GM12878 (cell line): Measurements from ENCODE around the gene CD200R1L.

Experiments used
- EZH2 ChIP-seq: IDR thresholded peaks from 2 replicates; pipeline ENCODE4 v1.6.1; 2012; ENCODE audit warnings: low read depth, mild to moderate bottlenecking, control low read depth, inconsistent platforms, low read length, borderline replicate concordance; ENCODE audit not compliant: control insufficient read depth
- HCFC1 ChIP-seq: fragments of 150-350 bp; IDR thresholded peaks from 2 replicates; pipeline ENCODE4 v1.6.1; 2014; ENCODE audit warnings: low read length
- POLR2AphosphoS5 ChIP-seq: IDR thresholded peaks from 2 replicates; pipeline ENCODE4 v1.6.1; 2011; ENCODE audit warnings: mild to moderate bottlenecking, low read length, inconsistent platforms
- RAD21 ChIP-seq: IDR thresholded peaks from 2 replicates; pipeline ENCODE4 v1.6.1; 2011; ENCODE audit warnings: mild to moderate bottlenecking, low read depth, low read length, moderate library complexity; ENCODE audit not compliant: insufficient read depth
- RAD51 ChIP-seq: fragments of 450-650 bp; IDR thresholded peaks from 2 replicates; pipeline ENCODE4 v1.6.1; 2016; ENCODE audit warnings: moderate library complexity, mild to moderate bottlenecking, inconsistent platforms
- TCF12 ChIP-seq: IDR thresholded peaks from 2 replicates; pipeline ENCODE4 v1.6.1; 2011; ENCODE audit warnings: low read depth, mild to moderate bottlenecking, low read length
- TF ChIP-seq, protein P1 (sequence below): fragments of 450-650 bp; IDR thresholded peaks from 2 replicates; pipeline ENCODE4 v1.6.1; 2017; ENCODE audit warnings: mild to moderate bottlenecking, moderate library complexity
- TF ChIP-seq, protein P2 (sequence below), 3 experiments: IDR thresholded peaks in 2 of 3; conservative IDR thresholded peaks in 1 of 3; 2 replicates each; pipeline ENCODE4 v1.5.1; 2011; ENCODE audit warnings: low read depth in 3 of 3, low read length in 3 of 3, mild to moderate bottlenecking in 3 of 3, control low read depth in 2 of 3, moderate library complexity in 2 of 3, inconsistent platforms in 1 of 3, mixed read lengths in 1 of 3; ENCODE audit not compliant: control insufficient read depth in 2 of 3, insufficient read depth in 1 of 3; ENCODE audit errors: extremely low read depth in 1 of 3
- TF ChIP-seq, protein P3 (sequence below): IDR thresholded peaks from 2 replicates; pipeline ENCODE4 v1.6.1; 2012; ENCODE audit warnings: low read depth, low read length, improper control_type of control experiment
- TF ChIP-seq, protein P4 (sequence below): fragments of 450-650 bp; IDR thresholded peaks from 2 replicates; pipeline ENCODE4 v1.6.1; 2018; ENCODE audit warnings: mild to moderate bottlenecking, low read depth, moderate library complexity; ENCODE audit not compliant: partially characterized antibody
- TF ChIP-seq, protein P5 (sequence below): fragments of 150-350 bp; IDR thresholded peaks from 2 replicates; pipeline ENCODE4 v1.6.1; 2016; ENCODE audit warnings: low read depth, low read length

DNA sequence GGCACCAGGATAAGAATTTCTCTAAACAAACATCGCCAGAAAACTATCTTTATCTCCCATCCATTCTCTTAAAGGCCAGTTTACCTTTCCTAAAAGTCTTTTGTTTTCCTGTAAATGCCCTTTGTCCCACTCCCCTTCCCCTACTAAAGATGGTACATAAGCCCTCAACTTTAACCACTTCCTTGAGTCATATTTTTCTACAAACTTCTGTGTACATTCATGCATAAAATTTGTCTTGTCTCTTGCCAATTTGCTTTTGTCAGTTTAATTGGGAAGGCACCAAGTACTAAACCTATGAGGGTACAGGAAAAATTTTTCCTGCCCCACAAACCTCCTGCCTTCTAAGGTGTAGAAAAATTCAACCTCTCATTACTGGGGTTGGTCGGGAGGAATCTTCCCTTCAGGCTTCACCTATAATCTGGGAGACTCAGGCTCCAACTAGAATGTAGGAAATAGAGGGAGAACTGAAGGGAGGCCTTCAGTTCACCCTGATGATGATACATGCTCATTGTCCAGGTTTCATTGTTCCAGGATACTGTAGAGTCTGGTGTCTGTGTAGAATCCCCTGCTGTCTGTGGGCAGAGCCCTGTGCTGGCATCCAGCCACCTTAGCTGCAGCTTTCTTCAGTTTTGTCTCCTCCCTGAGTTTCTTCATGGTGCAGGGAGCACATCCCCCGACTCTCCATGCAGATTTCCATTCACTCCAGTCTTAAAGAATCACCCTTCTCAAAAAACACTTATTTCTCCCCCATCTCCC lies 53.2 kb downstream of the CD200R1L start:
- TF ChIP-seq, protein P1, sequence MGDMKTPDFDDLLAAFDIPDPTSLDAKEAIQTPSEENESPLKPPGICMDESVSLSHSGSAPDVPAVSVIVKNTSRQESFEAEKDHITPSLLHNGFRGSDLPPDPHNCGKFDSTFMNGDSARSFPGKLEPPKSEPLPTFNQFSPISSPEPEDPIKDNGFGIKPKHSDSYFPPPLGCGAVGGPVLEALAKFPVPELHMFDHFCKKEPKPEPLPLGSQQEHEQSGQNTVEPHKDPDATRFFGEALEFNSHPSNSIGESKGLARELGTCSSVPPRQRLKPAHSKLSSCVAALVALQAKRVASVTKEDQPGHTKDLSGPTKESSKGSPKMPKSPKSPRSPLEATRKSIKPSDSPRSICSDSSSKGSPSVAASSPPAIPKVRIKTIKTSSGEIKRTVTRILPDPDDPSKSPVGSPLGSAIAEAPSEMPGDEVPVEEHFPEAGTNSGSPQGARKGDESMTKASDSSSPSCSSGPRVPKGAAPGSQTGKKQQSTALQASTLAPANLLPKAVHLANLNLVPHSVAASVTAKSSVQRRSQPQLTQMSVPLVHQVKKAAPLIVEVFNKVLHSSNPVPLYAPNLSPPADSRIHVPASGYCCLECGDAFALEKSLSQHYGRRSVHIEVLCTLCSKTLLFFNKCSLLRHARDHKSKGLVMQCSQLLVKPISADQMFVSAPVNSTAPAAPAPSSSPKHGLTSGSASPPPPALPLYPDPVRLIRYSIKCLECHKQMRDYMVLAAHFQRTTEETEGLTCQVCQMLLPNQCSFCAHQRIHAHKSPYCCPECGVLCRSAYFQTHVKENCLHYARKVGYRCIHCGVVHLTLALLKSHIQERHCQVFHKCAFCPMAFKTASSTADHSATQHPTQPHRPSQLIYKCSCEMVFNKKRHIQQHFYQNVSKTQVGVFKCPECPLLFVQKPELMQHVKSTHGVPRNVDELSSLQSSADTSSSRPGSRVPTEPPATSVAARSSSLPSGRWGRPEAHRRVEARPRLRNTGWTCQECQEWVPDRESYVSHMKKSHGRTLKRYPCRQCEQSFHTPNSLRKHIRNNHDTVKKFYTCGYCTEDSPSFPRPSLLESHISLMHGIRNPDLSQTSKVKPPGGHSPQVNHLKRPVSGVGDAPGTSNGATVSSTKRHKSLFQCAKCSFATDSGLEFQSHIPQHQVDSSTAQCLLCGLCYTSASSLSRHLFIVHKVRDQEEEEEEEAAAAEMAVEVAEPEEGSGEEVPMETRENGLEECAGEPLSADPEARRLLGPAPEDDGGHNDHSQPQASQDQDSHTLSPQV: no peak
- TF ChIP-seq EZH2 (no peak), TCF12 (no peak), RAD21 (no peak), RAD51 (no peak), HCFC1 (no peak), POLR2AphosphoS5 (no peak)
- TF ChIP-seq, protein P2, sequence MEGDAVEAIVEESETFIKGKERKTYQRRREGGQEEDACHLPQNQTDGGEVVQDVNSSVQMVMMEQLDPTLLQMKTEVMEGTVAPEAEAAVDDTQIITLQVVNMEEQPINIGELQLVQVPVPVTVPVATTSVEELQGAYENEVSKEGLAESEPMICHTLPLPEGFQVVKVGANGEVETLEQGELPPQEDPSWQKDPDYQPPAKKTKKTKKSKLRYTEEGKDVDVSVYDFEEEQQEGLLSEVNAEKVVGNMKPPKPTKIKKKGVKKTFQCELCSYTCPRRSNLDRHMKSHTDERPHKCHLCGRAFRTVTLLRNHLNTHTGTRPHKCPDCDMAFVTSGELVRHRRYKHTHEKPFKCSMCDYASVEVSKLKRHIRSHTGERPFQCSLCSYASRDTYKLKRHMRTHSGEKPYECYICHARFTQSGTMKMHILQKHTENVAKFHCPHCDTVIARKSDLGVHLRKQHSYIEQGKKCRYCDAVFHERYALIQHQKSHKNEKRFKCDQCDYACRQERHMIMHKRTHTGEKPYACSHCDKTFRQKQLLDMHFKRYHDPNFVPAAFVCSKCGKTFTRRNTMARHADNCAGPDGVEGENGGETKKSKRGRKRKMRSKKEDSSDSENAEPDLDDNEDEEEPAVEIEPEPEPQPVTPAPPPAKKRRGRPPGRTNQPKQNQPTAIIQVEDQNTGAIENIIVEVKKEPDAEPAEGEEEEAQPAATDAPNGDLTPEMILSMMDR (IDR thresholded peaks at IDR 0.05 in 2 of 3, conservative IDR thresholded peaks at IDR 0.05 in 1 of 3; ENCODE audit: control insufficient read depth in 2 of 3, extremely low read depth in 1 of 3, insufficient read depth in 1 of 3, low read depth in 3 of 3, low read length in 3 of 3): no peak
- TF ChIP-seq, protein P3, sequence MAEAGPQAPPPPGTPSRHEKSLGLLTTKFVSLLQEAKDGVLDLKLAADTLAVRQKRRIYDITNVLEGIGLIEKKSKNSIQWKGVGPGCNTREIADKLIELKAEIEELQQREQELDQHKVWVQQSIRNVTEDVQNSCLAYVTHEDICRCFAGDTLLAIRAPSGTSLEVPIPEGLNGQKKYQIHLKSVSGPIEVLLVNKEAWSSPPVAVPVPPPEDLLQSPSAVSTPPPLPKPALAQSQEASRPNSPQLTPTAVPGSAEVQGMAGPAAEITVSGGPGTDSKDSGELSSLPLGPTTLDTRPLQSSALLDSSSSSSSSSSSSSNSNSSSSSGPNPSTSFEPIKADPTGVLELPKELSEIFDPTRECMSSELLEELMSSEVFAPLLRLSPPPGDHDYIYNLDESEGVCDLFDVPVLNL: no peak
- TF ChIP-seq, protein P4, sequence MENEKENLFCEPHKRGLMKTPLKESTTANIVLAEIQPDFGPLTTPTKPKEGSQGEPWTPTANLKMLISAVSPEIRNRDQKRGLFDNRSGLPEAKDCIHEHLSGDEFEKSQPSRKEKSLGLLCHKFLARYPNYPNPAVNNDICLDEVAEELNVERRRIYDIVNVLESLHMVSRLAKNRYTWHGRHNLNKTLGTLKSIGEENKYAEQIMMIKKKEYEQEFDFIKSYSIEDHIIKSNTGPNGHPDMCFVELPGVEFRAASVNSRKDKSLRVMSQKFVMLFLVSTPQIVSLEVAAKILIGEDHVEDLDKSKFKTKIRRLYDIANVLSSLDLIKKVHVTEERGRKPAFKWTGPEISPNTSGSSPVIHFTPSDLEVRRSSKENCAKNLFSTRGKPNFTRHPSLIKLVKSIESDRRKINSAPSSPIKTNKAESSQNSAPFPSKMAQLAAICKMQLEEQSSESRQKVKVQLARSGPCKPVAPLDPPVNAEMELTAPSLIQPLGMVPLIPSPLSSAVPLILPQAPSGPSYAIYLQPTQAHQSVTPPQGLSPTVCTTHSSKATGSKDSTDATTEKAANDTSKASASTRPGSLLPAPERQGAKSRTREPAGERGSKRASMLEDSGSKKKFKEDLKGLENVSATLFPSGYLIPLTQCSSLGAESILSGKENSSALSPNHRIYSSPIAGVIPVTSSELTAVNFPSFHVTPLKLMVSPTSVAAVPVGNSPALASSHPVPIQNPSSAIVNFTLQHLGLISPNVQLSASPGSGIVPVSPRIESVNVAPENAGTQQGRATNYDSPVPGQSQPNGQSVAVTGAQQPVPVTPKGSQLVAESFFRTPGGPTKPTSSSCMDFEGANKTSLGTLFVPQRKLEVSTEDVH: no peak
- TF ChIP-seq, protein P5, sequence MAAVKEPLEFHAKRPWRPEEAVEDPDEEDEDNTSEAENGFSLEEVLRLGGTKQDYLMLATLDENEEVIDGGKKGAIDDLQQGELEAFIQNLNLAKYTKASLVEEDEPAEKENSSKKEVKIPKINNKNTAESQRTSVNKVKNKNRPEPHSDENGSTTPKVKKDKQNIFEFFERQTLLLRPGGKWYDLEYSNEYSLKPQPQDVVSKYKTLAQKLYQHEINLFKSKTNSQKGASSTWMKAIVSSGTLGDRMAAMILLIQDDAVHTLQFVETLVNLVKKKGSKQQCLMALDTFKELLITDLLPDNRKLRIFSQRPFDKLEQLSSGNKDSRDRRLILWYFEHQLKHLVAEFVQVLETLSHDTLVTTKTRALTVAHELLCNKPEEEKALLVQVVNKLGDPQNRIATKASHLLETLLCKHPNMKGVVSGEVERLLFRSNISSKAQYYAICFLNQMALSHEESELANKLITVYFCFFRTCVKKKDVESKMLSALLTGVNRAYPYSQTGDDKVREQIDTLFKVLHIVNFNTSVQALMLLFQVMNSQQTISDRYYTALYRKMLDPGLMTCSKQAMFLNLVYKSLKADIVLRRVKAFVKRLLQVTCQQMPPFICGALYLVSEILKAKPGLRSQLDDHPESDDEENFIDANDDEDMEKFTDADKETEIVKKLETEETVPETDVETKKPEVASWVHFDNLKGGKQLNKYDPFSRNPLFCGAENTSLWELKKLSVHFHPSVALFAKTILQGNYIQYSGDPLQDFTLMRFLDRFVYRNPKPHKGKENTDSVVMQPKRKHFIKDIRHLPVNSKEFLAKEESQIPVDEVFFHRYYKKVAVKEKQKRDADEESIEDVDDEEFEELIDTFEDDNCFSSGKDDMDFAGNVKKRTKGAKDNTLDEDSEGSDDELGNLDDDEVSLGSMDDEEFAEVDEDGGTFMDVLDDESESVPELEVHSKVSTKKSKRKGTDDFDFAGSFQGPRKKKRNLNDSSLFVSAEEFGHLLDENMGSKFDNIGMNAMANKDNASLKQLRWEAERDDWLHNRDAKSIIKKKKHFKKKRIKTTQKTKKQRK: no peak
